NCI-H510A treated with DMSO at 0.1 percent for 48 hours (cell line): ENCODE measurements around the gene EPGN.

Experiments used
- DNase-seq: peaks from one replicate; lab custom pipeline; 2025; lab: John Stamatoyannopoulos, UW

EPGN gene

GRCh38 chr4:74308215-74308614 is at the start of gene EPGN:
EPGN (plus strand) TSS chr4:74308470; CDS start chr4:74308534, 64 bp downstream.
- DNase-seq = no peak

- no peak for DNase-seq
Observed at GRCh38 chr4:74258963-74259362, 49.3 kb upstream of the EPGN start.

GRCh38 chr4:74260036-74260435 is 48.2 kb upstream of the EPGN start:
- DNase-seq = no peak

- DNase-seq = peak; percentile 44
Observed at GRCh38 chr4:74262522-74262921, 45.7 kb upstream of the EPGN start.

GRCh38 chr4:74263551-74263950 is 44.7 kb upstream of the EPGN start:
- DNase-seq = no peak

- DNase-seq = no peak
Observed at GRCh38 chr4:74266081-74266480, 42.2 kb upstream of the EPGN start.

GRCh38 chr4:74267998-74268606 is 40.2 kb upstream of the EPGN start:
- DNase-seq = no peak

GRCh38 chr4:74268643-74269042 is 39.6 kb upstream of the EPGN start:
- DNase-seq = no peak

GRCh38 chr4:74278490-74278889 is 29.8 kb upstream of the EPGN start:
- no peak for DNase-seq

GRCh38 chr4:74279716-74280115 is 28.6 kb upstream of the EPGN start:
- no peak for DNase-seq

GRCh38 chr4:74282926-74283325 is 25.3 kb upstream of the EPGN start:
- DNase-seq = no peak

- no peak for DNase-seq
Observed at GRCh38 chr4:74283614-74284013, 24.7 kb upstream of the EPGN start.

GRCh38 chr4:74284053-74284452 is 24.2 kb upstream of the EPGN start:
- DNase-seq = no peak

GRCh38 chr4:74287164-74287563 is 21.1 kb upstream of the EPGN start:
- DNase-seq = no peak

- DNase-seq = no peak
Observed at GRCh38 chr4:74287791-74288190, 20.5 kb upstream of the EPGN start.

- no peak for DNase-seq
Observed at GRCh38 chr4:74291471-74291870, 16.8 kb upstream of the EPGN start.

GRCh38 chr4:74292111-74292870 is 16.0 kb upstream of the EPGN start:
- DNase-seq = no peak

- peak; percentile 77 for DNase-seq
Observed at GRCh38 chr4:74293558-74293957, 14.7 kb upstream of the EPGN start.

- no peak for DNase-seq
Observed at GRCh38 chr4:74294681-74295080, 13.6 kb upstream of the EPGN start.

GRCh38 chr4:74297539-74297938 is 10.7 kb upstream of the EPGN start:
- no peak for DNase-seq

GRCh38 chr4:74304095-74304625 is 4.1 kb upstream of the EPGN start:
- DNase-seq = no peak

GRCh38 chr4:74305000-74305399 is 3.3 kb upstream of the EPGN start:
- no peak for DNase-seq

GRCh38 chr4:74307170-74307569 is 1.1 kb upstream of the EPGN start:
- DNase-seq = no peak

- no peak for DNase-seq
Observed at GRCh38 chr4:74309223-74309622, 953 bp downstream of the EPGN start.
